ENCODE data around the gene IGSF3. TPM values are rescaled to one million over a fixed set of nuclear protein-coding genes. Genes with fewer than 3 reads are reported as not detected.

The IGSF3 gene
- total and polyA plus RNA-seq, 2 experiments from 2014 or later = 29.0 to 130 TPM

GRCh38 chr1:116572771-116573430, 94.6 kb downstream of the IGSF3 start:
- no peaks in the 10 kb centered on the region for H3K9me3 ChIP-seq (ENCODE audit: low read depth)
- TF ChIP-seq CTCF (IDR thresholded peaks at IDR 0.05; ENCODE audit: low read depth, low read length) = no peak
- DNase-seq (ENCODE audit: low read depth in 1 of 2, low spot score in 1 of 2) = peak in 1 of 2 donors; percentile 59
- H3K27ac ChIP-seq = peak overlapping the region; percentile 63
- H3K36me3 ChIP-seq = peaks cover 3% of the 10 kb centered on the region
- no peak overlapping the region for H3K4me3 ChIP-seq
- peaks cover 24% of the 10 kb centered on the region for H3K4me1 ChIP-seq (ENCODE audit: low read depth)
- H3K27me3 ChIP-seq = no peaks in the 10 kb centered on the region

- Histone ChIP-seq H3K9me3 (ENCODE audit: low read depth) (no peaks in the 10 kb centered on the region), H3K27me3 (no peaks in the 10 kb centered on the region), H3K4me3 (no peak overlapping the region), H3K36me3 (peaks cover 3% of the 10 kb centered on the region), H3K4me1 (ENCODE audit: low read depth) (peaks cover 24% of the 10 kb centered on the region), H3K27ac (peak overlapping the region; percentile 63)
- no peak for TF ChIP-seq CTCF (IDR thresholded peaks at IDR 0.05; ENCODE audit: low read depth, low read length)
- DNase-seq (ENCODE audit: low read depth in 1 of 2, low spot score in 1 of 2) = no peak
Measured at GRCh38 chr1:116572099-116572498, 95.4 kb downstream of the IGSF3 start.

- Histone ChIP-seq H3K27ac (peak overlapping the region; percentile 86), H3K9me3 (ENCODE audit: low read depth) (no peaks in the 10 kb centered on the region), H3K4me3 (peak overlapping the region; percentile 59), H3K4me1 (ENCODE audit: low read depth) (peaks cover 24% of the 10 kb centered on the region), H3K27me3 (no peaks in the 10 kb centered on the region), H3K36me3 (peaks cover 2% of the 10 kb centered on the region)
- no peak for DNase-seq (ENCODE audit: low read depth in 1 of 2, low spot score in 1 of 2)
- no peak for TF ChIP-seq CTCF (IDR thresholded peaks at IDR 0.05; ENCODE audit: low read depth, low read length)
Measured at GRCh38 chr1:116571215-116571919, 96.2 kb downstream of the IGSF3 start.

- peak within 1 kb of the TSS; percentile 86 for H3K27ac ChIP-seq
- TF ChIP-seq CTCF (IDR thresholded peaks at IDR 0.05; ENCODE audit: low read depth, low read length) = peak; percentile 52
Measured at GRCh38 chr1:116570358-116571214, 96.9 kb downstream of the IGSF3 start, which contains the start of gene CD58. TSS of gene CD58 (minus strand) at chr1:116571026. CDS start at chr1:116570972, 54 bp downstream.

GRCh38 chr1:116569776-116570357, 97.7 kb downstream of the IGSF3 start:
- Histone ChIP-seq H3K4me3 (peak overlapping the region; percentile 59), H3K27me3 (no peaks in the 10 kb centered on the region), H3K4me1 (ENCODE audit: low read depth) (peaks cover 24% of the 10 kb centered on the region), H3K36me3 (no peaks in the 10 kb centered on the region), H3K27ac (peak overlapping the region; percentile 86), H3K9me3 (ENCODE audit: low read depth) (no peaks in the 10 kb centered on the region)
- peak in 1 of 2 donors; percentile 20 for DNase-seq (ENCODE audit: low read depth in 1 of 2, low spot score in 1 of 2)
- no peak for TF ChIP-seq CTCF (IDR thresholded peaks at IDR 0.05; ENCODE audit: low read depth, low read length)

More at GRCh38 chr1:116570358-116571214, 96.9 kb downstream of the IGSF3 start, which contains the start of gene CD58:
- Histone ChIP-seq H3K36me3 (no peaks in the 10 kb centered on the region), H3K4me1 (ENCODE audit: low read depth) (peaks cover 24% of the 10 kb centered on the region), H3K27me3 (no peaks in the 10 kb centered on the region), H3K4me3 (peak within 1 kb of the TSS; percentile 59), H3K9me3 (ENCODE audit: low read depth) (no peaks in the 10 kb centered on the region)
- DNase-seq (ENCODE audit: low read depth in 1 of 2, low spot score in 1 of 2) = peak; percentile 88 to 92

Measured in cardiac muscle cell (in vitro differentiated cells and primary cell).